GM12892 (cell line): ENCODE data around the gene CYTH1.

Experiments used
- DNase-seq: peaks from one replicate; pipeline ENCODE4 v3.0.0; 2011; ENCODE audit not compliant: insufficient read length
- FAIRE-seq: peaks from 2 replicates; lab custom pipeline; 2011; peaks lifted over from hg19 to GRCh38; lab: Jason Lieb, UNC
- POLR2A ChIP-seq: IDR thresholded peaks from 2 replicates; pipeline ENCODE4 v1.6.1; 2011; ENCODE audit warnings: low read depth, low read length, control low read depth
- POLR2AphosphoS5 ChIP-seq: IDR thresholded peaks from 2 replicates; pipeline ENCODE4 v1.6.1; 2011; ENCODE audit warnings: low read depth, low read length, control low read depth
- TAF1 ChIP-seq: IDR thresholded peaks from 2 replicates; pipeline ENCODE4 v1.6.1; 2011; ENCODE audit warnings: low read depth, mild to moderate bottlenecking, control low read depth, low read length, borderline replicate concordance

Gene CYTH1

GRCh38 chr17:78643326-78643725, 138.7 kb downstream of the CYTH1 start:
- TF ChIP-seq POLR2A (no peak), POLR2AphosphoS5 (no peak), TAF1 (no peak)
- DNase-seq, result no peak
- FAIRE-seq, result no peak

- TF ChIP-seq POLR2A (no peak), TAF1 (no peak), POLR2AphosphoS5 (no peak)
- DNase-seq, result no peak
- FAIRE-seq, result no peak
These were observed 139.4 kb downstream of the CYTH1 start for GRCh38 chr17:78642707-78643106.

GRCh38 chr17:78641666-78642065, 140.4 kb downstream of the CYTH1 start:
- no peak for TF ChIP-seq TAF1
- no peak for TF ChIP-seq POLR2AphosphoS5
- TF ChIP-seq POLR2A, result no peak
- DNase-seq (no peak), FAIRE-seq (no peak)

GRCh38 chr17:78641243-78641642, 140.8 kb downstream of the CYTH1 start:
- FAIRE-seq, result no peak
- no peak for DNase-seq
- TF ChIP-seq POLR2A (no peak), POLR2AphosphoS5 (no peak), TAF1 (no peak)

GRCh38 chr17:78640700-78641099, 141.4 kb downstream of the CYTH1 start:
- TF ChIP-seq TAF1 (no peak), POLR2AphosphoS5 (no peak), POLR2A (no peak)
- FAIRE-seq (no peak), DNase-seq (no peak)

- TF ChIP-seq POLR2AphosphoS5 (no peak), TAF1 (no peak), POLR2A (no peak)
- FAIRE-seq (no peak), DNase-seq (no peak)
These were observed 144.2 kb downstream of the CYTH1 start for GRCh38 chr17:78637643-78638420.

- TF ChIP-seq TAF1, result no peak
- TF ChIP-seq POLR2A, result no peak
- TF ChIP-seq POLR2AphosphoS5, result no peak
- FAIRE-seq, result no peak
These were observed 144.9 kb downstream of the CYTH1 start for GRCh38 chr17:78637146-78637545.

GRCh38 chr17:78634154-78634553, 147.9 kb downstream of the CYTH1 start:
- FAIRE-seq, result no peak
- no peak for TF ChIP-seq POLR2A
- no peak for TF ChIP-seq POLR2AphosphoS5
- no peak for TF ChIP-seq TAF1
- DNase-seq, result no peak

More at GRCh38 chr17:78637146-78637545, 144.9 kb downstream of the CYTH1 start:
- no peak for DNase-seq

- FAIRE-seq, result no peak
- TF ChIP-seq TAF1 (no peak), POLR2A (no peak), POLR2AphosphoS5 (no peak)
- no peak for DNase-seq
These were observed 152.6 kb downstream of the CYTH1 start for GRCh38 chr17:78629436-78629995.

GRCh38 chr17:78628547-78629435, 153.3 kb downstream of the CYTH1 start:
- FAIRE-seq (no peak), DNase-seq (no peak)
- TF ChIP-seq TAF1 (no peak), POLR2AphosphoS5 (no peak), POLR2A (no peak)

GRCh38 chr17:78624324-78625151, 157.5 kb downstream of the CYTH1 start:
- DNase-seq (no peak), FAIRE-seq (no peak)
- TF ChIP-seq POLR2AphosphoS5 (no peak), POLR2A (no peak), TAF1 (no peak)
